IPS-18c (cell line): ENCODE measurements around the gene LRRC15.

Experiments
- H3K4me3 ChIP-seq: 2 replicates; pipeline ENCODE4 v1.7.0; 2013; ENCODE audit warnings: low read depth, mild to moderate bottlenecking, low read length, moderate library complexity; ENCODE audit not compliant: insufficient read depth
- H3K9me3 ChIP-seq: one replicate; pipeline ENCODE4 v1.6.1; 2013; ENCODE audit warnings: mild to moderate bottlenecking, low read length, moderate library complexity; ENCODE audit not compliant: control insufficient read depth, insufficient read depth

LRRC15 gene

DNA sequence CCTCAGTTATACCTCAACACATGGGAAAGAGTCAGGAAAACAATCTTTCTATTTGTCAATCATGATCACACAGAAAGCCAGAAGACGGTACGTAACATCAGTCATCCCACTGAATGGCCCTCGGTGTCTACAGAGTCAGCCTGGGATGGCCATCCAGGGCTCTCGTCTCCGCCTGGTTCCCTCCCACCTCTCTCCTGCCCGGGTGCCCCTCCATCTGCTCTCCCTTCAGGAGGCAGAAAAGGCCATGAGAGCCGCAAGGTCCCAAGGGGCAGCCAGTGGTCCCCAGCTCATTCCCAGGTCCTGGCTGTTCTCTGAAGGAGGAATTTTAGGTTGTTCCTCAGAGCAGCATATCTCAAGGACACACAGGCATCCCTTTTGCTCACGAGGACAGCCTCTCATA is 4.4 kb upstream of the LRRC15 start:
- Histone ChIP-seq H3K4me3 (no peak overlapping the region), H3K9me3 (no peaks in the 10 kb centered on the region)

DNA sequence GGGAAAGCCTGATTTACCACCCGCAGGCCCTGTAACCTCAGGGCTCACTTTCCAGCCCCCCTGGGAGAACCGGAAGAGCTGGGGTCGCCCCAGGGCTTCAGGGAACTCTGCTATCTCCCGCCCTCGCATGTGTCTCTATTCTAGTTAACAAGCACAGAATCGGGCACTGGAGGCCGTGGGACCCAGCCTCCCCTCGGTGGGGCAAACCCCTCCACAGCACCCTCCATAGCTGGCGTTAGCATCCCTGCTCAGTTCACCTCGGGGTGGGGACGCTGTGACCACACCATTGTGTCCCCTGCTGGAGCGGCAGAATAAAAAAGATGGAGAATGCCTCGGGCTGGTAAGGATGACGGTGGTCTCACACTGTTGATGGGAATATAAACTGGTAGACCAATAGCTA is 3.5 kb upstream of the LRRC15 start:
- H3K9me3 ChIP-seq: no peaks in the 10 kb centered on the region
- H3K4me3 ChIP-seq: no peak overlapping the region

DNA sequence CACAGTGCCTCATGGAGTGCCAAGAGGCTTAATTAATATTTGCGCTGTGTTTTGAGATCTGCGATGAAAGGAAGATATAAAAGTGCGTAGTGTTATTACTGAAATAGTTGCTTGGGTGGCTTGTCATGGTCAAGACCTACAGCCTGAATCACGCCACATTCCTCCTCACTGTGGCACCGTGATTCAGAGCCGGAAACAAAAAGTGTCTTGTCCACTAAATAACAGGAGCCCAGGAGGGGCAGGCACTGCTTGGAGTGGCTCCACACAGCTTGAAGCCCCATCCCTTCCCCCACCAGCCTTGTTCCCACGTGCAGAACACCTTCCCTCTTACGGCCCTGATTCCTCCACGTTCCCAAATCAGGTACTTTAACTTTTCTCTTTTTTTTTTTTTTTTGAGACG is 1.2 kb upstream of the LRRC15 start:
- Histone ChIP-seq H3K4me3 (no peak overlapping the region), H3K9me3 (no peaks in the 10 kb centered on the region)

DNA sequence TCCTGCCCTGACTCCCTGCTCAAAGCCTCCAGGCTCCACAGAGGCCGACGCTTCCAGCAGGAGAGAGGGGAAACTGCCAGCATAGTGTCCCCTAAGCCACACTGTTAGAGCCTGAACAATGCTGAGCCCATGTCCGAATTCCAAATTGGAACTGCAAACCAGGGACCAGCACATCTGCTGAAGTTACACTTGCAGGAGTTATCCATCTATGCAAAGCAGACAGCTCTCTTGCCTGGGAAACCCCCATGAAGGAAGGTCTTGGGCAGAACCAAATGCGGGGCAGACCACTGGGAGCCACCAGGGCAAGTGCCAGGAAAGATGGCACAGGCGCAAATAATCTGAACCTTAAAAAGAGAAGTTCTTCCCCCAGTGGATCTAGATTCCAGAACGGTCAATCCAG is 625 bp downstream of the LRRC15 start:
- Histone ChIP-seq H3K9me3 (peaks cover 4% of the 10 kb centered on the region), H3K4me3 (no peak overlapping the region)

DNA sequence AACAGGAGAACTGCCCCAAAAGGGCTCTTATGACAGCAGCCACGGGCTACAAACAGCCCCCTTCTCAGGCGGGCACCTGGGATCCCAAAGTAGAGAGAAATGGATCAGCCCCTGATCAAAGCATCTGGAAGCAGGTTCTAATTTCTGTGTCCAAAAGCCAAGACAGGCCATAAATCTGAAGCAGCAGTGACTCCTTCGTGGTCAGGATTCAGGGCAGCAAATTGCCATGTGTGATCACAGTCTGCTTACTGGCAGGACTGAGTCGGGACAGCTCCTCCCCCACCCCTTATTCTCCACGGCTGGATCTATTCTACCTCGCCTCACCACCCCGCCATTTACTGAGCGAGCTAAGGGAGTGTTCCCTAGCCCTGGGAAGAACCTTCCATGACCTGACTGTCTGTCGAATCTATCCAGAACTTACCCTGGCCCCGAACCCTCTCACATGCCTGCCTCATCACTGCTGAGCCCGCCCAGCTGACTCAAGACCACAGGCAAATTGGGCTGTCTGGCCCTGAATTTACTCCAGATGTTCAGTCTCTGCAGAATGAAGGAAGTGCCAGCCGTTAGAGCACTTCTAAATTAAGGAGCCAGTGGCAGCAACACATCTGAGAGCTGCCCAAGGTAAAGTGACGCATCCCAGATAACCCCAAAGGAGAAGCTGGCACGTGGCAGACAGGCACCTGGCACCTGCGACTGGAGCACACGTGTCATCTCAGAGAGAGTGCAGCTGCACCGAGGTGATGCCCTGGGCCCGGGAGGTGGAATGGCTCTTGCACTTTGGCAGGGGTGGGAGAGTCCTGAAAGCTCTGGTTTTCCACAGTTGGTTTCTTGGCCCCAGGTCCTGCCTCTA is 1.3 kb downstream of the LRRC15 start:
- no peak overlapping the region for H3K4me3 ChIP-seq
- peaks cover 4% of the 10 kb centered on the region for H3K9me3 ChIP-seq

DNA sequence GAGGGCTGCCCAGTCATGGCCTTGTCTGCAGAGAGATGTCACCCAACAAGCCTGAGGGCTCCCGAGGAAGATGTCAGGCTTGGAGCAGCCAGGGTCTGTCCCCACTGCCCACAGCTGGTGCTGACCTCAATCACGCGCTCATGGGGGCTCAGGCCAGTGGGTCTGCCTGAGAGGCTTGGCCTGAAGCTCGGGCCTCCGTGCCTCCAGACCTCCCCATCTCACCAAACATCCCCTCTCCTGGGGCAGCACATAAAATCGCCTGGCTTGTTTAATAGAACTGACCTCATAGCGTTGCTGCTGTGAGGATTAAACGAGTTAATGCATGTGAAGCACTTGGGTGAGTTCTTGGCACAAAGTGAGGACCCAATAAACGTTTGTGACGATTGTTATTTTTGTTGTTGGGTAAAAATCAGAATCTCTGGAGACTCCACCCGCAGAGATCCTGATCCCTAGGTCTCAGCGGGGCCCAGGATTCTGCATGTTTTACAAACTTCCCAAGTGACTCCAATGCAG is 3.5 kb downstream of the LRRC15 start:
- peaks cover 4% of the 10 kb centered on the region for H3K9me3 ChIP-seq
- no peak overlapping the region for H3K4me3 ChIP-seq

DNA sequence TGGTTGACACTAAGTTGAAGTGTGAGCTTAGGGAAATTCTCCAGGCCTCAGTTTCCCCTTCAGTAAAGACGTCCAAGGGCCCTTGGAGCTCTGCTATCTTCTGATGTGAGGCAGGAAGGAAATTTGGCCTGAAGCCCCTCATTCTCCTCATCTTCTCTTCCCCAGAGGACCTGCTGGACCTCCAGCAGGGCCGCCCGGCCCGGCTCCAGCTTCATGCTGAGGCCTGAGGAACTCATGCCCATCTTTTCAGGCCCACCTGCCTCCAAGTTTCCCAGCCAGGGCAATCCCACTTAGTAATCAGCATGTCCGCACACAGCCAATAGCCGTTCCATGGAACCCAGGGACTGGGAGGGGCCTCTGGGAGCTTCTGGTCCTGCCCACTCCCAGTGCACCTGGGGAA is 4.0 kb downstream of the LRRC15 start:
- H3K9me3 ChIP-seq: peaks cover 4% of the 10 kb centered on the region
- H3K4me3 ChIP-seq: no peak overlapping the region

DNA sequence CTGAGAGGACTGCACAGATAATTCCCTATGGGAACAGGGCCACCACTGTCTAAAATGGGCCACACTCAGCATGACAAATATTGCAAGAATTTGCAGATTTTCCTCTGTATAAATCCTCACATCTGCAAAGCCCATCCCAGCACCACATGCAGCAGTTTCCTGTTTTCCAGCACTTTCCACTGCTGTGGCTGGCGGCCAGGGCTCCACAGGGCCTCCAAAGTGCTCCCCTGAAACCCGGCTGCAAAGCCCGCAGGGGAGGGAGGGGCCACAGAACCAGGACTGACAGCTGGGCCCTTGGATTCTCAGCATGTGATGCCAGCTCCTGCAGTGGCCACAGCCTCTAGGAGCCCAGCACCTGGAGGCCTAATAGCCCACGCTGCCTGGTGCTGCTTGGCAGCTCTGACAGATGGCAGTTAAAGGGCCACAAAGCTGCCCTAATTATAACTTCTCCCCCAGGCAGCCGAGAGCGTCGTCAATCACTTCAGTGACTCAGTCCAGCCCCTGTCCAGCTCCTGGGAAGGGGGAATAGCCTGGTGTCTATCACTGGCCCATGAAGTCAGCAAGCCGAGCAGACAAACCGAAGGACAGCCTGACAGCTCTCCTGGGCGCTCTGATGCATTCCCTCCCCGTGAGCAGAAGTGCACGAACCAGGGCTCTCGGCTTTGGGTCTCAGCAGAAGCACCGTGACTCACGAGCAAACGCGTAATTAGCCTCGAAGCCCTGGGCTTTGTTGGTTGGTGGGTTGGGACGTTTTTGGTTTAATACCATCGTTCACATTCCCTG is 4.7 kb downstream of the LRRC15 start:
- H3K9me3 ChIP-seq: peaks cover 4% of the 10 kb centered on the region

DNA sequence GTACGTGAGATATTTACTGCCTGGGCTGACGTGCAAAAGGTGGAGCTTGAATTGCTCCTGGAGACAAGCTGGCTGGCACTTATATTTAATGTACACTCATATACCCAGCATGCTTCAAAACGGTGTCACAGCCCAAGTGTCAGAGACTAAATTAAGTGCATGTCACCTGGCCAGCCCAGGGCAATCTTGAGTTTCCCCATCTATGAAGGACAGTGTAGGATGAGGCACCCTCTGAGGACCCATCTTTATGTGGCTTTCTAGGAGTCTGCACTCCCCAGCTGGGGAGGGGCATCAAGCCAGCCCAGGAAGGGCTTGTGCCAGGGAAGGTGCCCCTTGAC is 5.3 kb downstream of the LRRC15 start:
- peaks cover 4% of the 10 kb centered on the region for H3K9me3 ChIP-seq
- H3K4me3 ChIP-seq: no peak overlapping the region

More for the DNA sequence above, 4.7 kb downstream of the LRRC15 start:
- H3K4me3 ChIP-seq: no peak overlapping the region

DNA sequence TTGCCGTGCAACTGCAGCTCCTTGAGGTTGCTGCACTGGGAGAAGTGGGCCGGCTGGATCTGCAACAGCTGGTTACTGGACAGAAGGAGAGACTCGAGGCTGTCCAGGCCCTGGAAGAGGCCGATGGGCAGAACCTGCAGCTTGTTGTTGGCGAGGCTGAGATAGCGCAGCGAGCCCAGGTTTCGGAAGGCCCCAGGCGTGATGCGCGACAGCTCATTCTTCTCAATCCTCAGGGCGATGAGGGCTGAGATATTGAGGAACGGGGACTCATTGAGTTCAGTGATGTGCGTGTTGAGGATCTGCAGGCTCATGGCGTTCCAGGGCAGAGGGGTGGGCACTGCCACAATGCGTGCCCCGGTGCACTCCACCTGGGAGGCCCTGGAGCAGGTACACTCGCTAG is 9.0 kb downstream of the LRRC15 start:
- Histone ChIP-seq H3K4me3 (no peak overlapping the region), H3K9me3 (peaks cover 4% of the 10 kb centered on the region)

DNA sequence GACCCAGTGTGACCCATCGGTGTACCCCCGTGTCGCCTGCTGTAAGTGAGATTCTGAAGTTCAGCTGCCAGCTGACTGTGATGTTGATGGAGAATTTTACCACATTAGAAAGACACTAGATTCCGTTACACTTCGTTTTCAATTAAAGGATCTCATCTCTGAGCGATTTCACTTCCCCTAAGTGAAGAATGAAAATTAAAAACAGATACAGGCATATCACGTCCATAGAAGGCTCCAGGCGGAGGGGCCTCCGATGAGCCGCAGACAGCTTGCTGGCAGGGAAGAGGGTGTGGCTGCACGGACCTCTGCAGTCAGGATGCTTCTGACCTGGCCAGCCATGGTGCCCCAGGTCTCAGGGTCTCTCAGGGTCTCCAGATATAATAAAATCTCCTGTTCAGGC is 11.9 kb downstream of the LRRC15 start:
- Histone ChIP-seq H3K4me3 (no peak overlapping the region), H3K9me3 (no peaks in the 10 kb centered on the region)

DNA sequence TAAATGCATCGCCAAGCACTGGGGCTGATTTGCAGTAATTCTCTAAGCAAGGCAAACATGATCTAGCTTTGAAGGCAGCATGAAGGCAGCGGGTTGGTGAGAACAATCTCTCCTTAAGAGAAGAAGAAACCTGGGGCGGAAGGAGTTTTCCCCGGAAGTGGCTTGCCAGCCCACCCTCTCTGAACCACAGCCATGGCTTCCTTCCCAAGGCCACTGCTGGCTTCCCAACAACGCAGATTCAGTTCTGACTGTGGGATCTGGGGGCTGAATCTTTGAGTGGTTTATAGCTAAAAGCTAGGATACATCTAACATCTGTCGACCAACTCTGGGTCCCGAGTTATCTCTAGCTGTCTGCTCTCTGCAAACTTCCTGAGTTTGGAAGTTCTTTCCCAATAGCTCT is 14.2 kb downstream of the LRRC15 start:
- Histone ChIP-seq H3K4me3 (no peak overlapping the region), H3K9me3 (no peaks in the 10 kb centered on the region)

DNA sequence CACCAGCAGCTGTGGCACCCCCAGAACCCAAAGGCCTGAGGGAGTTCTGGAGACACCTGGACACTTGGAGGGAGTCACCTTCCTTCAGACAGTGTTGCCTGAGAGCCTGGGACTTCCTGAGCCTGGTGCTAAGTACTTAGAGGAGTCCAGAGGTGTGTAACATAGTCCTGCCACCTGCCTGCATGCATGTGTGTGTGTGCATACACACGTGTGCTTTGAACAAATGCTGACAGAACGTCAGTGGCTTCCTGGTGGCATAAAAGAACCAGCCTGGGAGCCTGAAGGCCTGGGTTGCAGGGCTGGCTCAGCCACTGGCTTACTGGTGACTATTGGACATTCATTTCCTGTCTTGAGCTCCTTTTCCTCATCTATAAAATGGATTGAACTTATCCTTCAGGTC is 15.2 kb downstream of the LRRC15 start:
- H3K4me3 ChIP-seq: no peak overlapping the region
- H3K9me3 ChIP-seq: no peaks in the 10 kb centered on the region

DNA sequence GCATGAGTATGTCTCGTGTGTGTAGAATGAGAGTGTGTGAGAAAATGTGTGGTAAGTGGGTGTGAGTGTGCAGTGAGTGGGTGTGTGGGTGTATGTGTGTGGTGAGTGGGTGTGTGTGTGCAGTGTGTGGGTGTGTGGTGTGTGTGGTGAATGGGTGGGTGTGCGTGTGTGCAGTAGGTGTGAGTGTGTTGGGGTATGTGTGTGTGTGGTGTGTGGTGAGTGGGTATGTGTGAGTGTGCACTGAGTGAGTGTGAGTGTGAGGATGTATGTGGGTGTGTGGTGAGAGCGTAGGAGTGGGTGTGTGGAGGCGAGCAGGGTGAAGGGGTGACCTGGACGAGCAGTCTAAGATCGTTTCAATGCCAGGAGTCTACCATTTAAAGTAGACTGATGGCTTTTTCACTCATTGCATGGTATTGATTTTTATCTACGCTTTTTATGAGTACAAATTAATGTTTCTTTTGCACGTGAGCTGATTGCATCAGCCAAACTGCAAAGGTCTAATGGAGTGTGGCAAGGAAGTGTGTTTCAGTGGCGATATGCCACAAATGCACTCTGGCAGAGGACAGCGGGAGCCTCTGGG is 16.8 kb downstream of the LRRC15 start:
- Histone ChIP-seq H3K9me3 (no peaks in the 10 kb centered on the region), H3K4me3 (no peak overlapping the region)

DNA sequence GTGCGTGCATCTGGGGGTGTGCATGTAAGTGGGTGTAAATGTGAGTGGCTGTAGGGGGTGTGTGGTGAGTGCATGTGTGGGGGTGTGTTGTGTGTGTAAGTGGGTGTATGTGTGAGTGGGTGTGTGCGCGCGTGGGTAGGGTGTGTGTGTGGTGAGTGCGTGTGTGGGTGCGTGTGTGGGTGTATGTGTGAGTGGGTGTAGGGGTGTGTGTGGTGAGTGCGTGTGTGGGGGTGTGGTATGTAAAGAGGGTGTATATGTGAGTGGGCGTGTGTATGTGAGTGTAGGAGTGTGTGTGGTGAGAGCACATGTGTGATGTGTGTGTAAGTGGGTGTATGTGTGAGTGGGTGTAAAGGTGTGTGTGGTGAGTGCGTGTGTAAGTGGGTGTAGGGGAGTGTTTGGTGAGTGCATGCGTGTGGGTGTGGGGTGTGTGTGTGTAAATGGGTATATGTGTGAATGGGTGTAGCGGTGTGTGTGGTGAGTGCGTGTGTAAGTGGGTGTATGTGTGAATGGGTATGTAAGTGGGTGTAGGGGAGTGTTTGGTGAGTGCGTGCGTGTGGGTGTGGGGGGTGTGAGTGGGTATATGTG is 17.5 kb downstream of the LRRC15 start:
- Histone ChIP-seq H3K9me3 (no peaks in the 10 kb centered on the region), H3K4me3 (no peak overlapping the region)

DNA sequence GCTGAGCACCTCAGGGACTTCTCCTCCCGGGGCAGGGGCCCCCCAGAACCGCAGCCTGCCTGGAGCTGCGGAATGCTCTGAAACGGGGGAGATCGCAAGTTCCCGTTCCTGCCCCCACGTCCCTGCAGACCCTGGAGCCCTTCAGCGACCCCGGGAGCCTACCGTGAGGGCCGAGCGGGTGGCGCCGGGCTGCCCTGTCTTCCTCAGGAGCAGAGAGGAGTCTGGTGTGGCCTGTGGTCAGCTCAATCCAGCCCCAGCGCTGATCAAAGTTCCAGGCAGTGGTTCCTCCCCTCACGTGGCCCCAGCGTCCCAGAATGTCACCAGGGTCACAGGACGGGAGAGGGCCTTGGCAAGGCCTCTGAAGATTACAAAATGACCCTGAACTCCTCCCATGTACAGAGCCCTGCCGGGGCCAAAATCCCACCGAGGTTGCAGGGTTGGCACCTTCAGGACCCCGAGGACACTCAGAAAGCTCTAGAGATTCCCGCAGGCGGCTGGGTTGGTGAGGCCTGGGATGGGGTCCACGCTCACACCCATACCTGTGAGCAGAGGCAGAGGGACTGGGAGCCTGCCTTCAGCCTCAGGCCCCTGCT is 18.4 kb downstream of the LRRC15 start, which contains the start of gene CPN2:
Gene CPN2 (minus strand): TSS at position 249 of the 593 bp plus-strand sequence. CDS start 8,626 bp downstream, outside the sequence.
- Histone ChIP-seq H3K4me3 (no peak within 1 kb of the TSS), H3K9me3 (no peaks in the 10 kb centered on the region)

DNA sequence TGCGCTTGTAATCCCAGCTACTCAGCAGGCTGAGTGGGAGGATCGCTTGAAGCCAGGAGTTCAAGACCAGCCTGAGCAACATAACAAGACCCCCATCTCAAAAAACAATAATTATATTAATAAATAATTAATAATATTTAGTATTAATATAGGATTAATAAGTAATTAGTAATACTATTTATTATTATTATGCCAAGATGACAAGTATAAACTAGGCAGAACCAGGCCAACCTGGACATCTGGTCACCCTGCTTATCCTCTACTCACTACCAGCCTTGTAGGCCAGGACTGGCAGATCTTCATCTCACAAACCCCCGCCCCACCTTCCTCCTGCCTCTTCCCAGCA is 18.8 kb downstream of the LRRC15 start:
- H3K4me3 ChIP-seq: no peak overlapping the region
- H3K9me3 ChIP-seq: no peaks in the 10 kb centered on the region
